Panc1 (cell line): ENCODE results near the gene GLB1L. TPM values are rescaled to one million over a fixed set of nuclear protein-coding genes. Genes with fewer than 3 reads are reported as not detected.

ENCODE experiments used
- ATAC-seq: fragments of 200-7000 bp; cut with Tn5 transposase; 2 replicates; pipeline ENCODE4 v1.9.1; 2020; ENCODE audit warnings: mild to moderate bottlenecking, moderate library complexity
- BruUV-seq: library from RNA; stranded (reverse); fragments of 400-500 nt; replicated peaks from 2 replicates; lab custom pipeline; 2021; lab: Mats Ljungman, UMichigan
- CTCF ChIA-PET: fragments of 300-600 bp; sonication (Branson Sonifier 250); formaldehyde crosslinking; loops from one replicate; lab custom pipeline; 2022; ENCODE audit warnings: antibody characterized with exemption; lab: Charles Lee
- POLR2A ChIA-PET: fragments of 300-600 bp; sonication (Branson Sonifier 250); formaldehyde crosslinking; loops from one replicate; lab custom pipeline; 2022; ENCODE audit warnings: antibody characterized with exemption; lab: Charles Lee
- DNase-seq: peaks from one replicate; pipeline ENCODE4 v3.0.0-alpha.2; 2010; ENCODE audit warnings: low read depth, low spot score
- H3K27ac ChIP-seq: 2 replicates; pipeline ENCODE4 v1.5.1; 2011; ENCODE audit warnings: mild to moderate bottlenecking, low read length, inconsistent platforms
- H3K27me3 ChIP-seq: fragments of 200-500 bp; sonication (Bioruptor generic); 2 replicates; pipeline ENCODE4 v1.6.0; 2014; ENCODE audit warnings: low read length, inconsistent platforms; ENCODE audit not compliant: control insufficient read depth, insufficient read depth
- H3K36me3 ChIP-seq: fragments of 200-500 bp; sonication (Bioruptor generic); 2 replicates; pipeline ENCODE4 v1.5.1; 2014; ENCODE audit warnings: inconsistent platforms, mild to moderate bottlenecking, low read length, moderate library complexity; ENCODE audit not compliant: control insufficient read depth, insufficient read depth
- H3K4me1 ChIP-seq: 2 replicates; pipeline ENCODE4 v1.5.1; 2011; ENCODE audit warnings: inconsistent platforms, mild to moderate bottlenecking, low read length, moderate library complexity; ENCODE audit not compliant: control insufficient read depth, insufficient read depth
- H3K4me3 ChIP-seq, 2 experiments: 2 replicates each; pipeline ENCODE4 v1.5.1; 2011 to 2012; ENCODE audit warnings: low read depth in 2 of 2, low read length in 2 of 2, mild to moderate bottlenecking in 2 of 2, inconsistent platforms in 1 of 2, moderate library complexity in 1 of 2
- H3K9me3 ChIP-seq: fragments of 200-500 bp; sonication (Bioruptor generic); 2 replicates; pipeline ENCODE4 v1.5.1; 2014; ENCODE audit warnings: low read depth, mild to moderate bottlenecking, inconsistent platforms, low read length, moderate library complexity; ENCODE audit not compliant: control insufficient read depth, insufficient read depth
- POLR2AphosphoS5 ChIP-seq: IDR thresholded peaks from 2 replicates; pipeline ENCODE4 v1.6.1; 2012; ENCODE audit warnings: mild to moderate bottlenecking, low read depth, low read length, moderate library complexity
- SIN3A ChIP-seq: IDR thresholded peaks from 2 replicates; pipeline ENCODE4 v1.6.1; 2012; ENCODE audit warnings: low read depth, mild to moderate bottlenecking, low read length, moderate library complexity, borderline replicate concordance; ENCODE audit not compliant: insufficient read depth
- TCF7L2 ChIP-seq: IDR thresholded peaks from 2 replicates; pipeline ENCODE4 v1.6.1; 2011; ENCODE audit warnings: mild to moderate bottlenecking, low read depth, low read length, inconsistent platforms
- in situ Hi-C: cut with HindIII; loops from 2 replicates; pipeline ENCODE4 v1.10.0; 2016; ENCODE audit warnings: low sequenced_read_pairs, low pct_unique_long_range_greater_than_20kb
- intact Hi-C: fragments of 100-400 bp; cut with micrococcal nuclease; formaldehyde crosslinking; loops from one replicate; pipeline ENCODE4 v1.10.0; 2022; ENCODE audit not compliant: unreplicated experiment
- total RNA-seq: library from RNA; stranded (reverse); gene quantifications from one replicate; pipeline ENCODE4 v1.2.1, GENCODE V29; 2021; ENCODE audit not compliant: unreplicated experiment
- TF ChIP-seq, protein P1 (sequence below): fragments of 450-650 bp; IDR thresholded peaks from 2 replicates; pipeline ENCODE4 v1.5.1; 2017; ENCODE audit warnings: mild to moderate bottlenecking
- TF ChIP-seq, protein P2 (sequence below), 2 experiments: IDR thresholded peaks; 2 replicates each; pipeline ENCODE4 v1.6.1; 2011 to 2012; ENCODE audit warnings: low read depth in 2 of 2, control low read depth in 1 of 2, low read length in 1 of 2, mild to moderate bottlenecking in 1 of 2, moderate library complexity in 1 of 2; ENCODE audit not compliant: insufficient read depth in 1 of 2

The GLB1L gene
- total RNA-seq, 1 experiment from 2014 or later, result 8.1 TPM

DNA sequence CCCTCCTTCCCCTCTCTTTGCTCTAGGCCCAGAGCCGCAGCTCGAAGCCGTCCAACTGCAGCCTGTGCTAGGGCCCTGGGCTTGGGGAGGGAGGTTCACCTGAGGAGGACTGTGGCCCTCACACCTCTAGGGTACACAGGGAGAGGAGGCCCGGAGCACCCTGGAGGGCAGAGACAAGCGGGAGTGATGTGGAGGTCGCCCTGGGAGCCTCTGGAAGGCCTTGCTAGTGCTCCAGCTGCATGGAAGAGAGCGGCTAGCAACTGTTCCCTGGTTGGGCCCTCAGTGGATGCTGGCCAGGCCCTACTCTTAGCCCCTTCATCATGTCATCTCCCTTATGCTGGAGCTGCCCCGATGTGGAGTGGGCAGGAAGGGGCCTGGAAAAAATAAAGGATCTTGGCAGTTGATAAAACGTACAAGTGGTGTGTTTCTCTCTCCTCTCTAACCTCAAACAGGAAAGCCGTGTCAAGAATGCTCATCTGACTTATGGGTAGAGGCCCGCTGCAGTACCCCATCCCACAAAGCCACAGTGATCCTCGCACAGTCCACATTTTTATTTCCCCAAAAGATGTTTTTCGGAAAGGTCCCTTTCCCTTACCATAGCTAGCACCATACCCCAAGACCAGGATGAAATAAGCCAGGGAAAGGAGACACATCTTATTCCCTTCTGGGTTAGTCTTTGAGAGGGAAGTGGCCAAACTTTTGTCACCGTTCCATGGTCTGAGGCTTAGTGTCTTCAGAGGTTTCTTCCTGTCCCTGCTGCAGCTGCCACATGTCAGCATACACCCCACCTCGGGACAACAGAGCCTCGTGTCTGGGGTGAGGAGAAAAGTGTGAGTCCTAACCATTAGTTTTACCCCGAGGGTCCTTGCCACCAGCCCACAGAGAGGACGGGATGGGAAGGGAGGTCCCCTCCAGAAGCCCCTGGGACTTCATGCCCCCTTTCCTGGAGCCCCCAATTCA, 35.7 kb downstream of the GLB1L start:
- no peak for ATAC-seq
- no peak overlapping the region for H3K27ac ChIP-seq
- BruUV-seq, result no TSS peak
- H3K27me3 ChIP-seq, result no peaks in the 10 kb centered on the region
- TF ChIP-seq POLR2AphosphoS5, result no peak; the same call in 1 of the 2 replicates
- TF ChIP-seq, protein P1, sequence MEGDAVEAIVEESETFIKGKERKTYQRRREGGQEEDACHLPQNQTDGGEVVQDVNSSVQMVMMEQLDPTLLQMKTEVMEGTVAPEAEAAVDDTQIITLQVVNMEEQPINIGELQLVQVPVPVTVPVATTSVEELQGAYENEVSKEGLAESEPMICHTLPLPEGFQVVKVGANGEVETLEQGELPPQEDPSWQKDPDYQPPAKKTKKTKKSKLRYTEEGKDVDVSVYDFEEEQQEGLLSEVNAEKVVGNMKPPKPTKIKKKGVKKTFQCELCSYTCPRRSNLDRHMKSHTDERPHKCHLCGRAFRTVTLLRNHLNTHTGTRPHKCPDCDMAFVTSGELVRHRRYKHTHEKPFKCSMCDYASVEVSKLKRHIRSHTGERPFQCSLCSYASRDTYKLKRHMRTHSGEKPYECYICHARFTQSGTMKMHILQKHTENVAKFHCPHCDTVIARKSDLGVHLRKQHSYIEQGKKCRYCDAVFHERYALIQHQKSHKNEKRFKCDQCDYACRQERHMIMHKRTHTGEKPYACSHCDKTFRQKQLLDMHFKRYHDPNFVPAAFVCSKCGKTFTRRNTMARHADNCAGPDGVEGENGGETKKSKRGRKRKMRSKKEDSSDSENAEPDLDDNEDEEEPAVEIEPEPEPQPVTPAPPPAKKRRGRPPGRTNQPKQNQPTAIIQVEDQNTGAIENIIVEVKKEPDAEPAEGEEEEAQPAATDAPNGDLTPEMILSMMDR, result no peak
- intact Hi-C loops, result loop anchor here (10.0 kb wide), 1 partner anchor 45 kb away; the partner anchor contains the start of gene NHEJ1
- in situ Hi-C loops, result no loop called here
- H3K4me3 ChIP-seq, result no peak overlapping the region
- H3K4me1 ChIP-seq, result peaks cover 16% of the 10 kb centered on the region
- no peaks in the 10 kb centered on the region for H3K9me3 ChIP-seq
- no peak for DNase-seq
- H3K36me3 ChIP-seq, result 0 out of 2 replicates have a peak, but pooled peaks cover 2% of the 10 kb centered on the region
- ChIA-PET POLR2A (interaction anchor here (0.6 kb wide), 1 partner anchor 51 kb away, joined by 3 read pairs; no protein-coding TSS in a partner anchor), CTCF (no interaction called here)

DNA sequence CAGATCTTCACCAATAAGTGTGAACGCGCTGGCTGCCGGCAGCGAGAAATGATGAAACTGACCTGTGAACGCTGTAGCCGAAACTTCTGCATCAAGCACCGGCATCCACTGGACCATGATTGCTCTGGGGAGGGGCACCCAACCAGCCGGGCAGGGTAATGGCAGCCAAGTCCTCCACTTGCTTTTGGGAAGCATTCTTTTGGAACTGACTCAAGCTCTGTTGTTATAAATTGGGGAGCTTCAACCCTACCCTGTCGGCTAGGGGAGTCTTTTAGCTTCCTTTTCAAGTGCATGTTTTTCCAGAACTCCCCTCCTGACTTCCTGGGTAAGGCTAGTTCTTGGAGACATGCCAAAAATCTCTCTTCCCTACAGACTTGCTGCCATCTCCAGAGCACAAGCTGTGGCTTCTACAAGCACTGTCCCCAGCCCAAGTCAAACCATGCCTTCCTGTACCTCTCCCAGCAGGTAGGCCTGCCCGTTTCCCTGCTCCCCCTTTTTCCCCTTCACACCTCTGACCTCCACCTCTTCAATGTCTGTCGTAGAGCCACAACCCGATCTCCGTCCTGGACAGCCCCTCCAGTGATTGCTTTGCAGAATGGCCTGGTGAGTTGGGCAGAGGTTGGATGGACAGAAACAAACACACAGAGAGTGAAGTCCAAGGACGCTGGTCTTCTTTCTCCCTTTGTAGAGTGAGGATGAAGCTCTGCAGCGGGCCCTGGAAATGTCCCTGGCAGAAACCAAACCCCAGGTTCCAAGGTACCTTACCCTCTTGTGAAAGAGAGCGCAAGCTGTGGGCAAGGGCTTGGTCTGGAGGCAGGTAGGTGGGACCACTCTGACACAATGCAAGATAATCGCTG, 37.1 kb downstream of the GLB1L start:
- ChIA-PET POLR2A (no interaction called here), CTCF (no interaction called here)
- Histone ChIP-seq H3K36me3 (0 out of 2 replicates have a peak, but pooled peaks cover 2% of the 10 kb centered on the region), H3K4me1 (peaks cover 16% of the 10 kb centered on the region), H3K4me3 (peak overlapping the region; percentile 55 to 93), H3K9me3 (no peaks in the 10 kb centered on the region), H3K27ac (peak overlapping the region; percentile 84), H3K27me3 (no peaks in the 10 kb centered on the region)
- ATAC-seq, result no peak
- in situ Hi-C loops (no loop called here), intact Hi-C loops (no loop called here)
- TF ChIP-seq TCF7L2 (no peak), SIN3A (no peak), POLR2AphosphoS5 (no peak)
- TF ChIP-seq, protein P2, sequence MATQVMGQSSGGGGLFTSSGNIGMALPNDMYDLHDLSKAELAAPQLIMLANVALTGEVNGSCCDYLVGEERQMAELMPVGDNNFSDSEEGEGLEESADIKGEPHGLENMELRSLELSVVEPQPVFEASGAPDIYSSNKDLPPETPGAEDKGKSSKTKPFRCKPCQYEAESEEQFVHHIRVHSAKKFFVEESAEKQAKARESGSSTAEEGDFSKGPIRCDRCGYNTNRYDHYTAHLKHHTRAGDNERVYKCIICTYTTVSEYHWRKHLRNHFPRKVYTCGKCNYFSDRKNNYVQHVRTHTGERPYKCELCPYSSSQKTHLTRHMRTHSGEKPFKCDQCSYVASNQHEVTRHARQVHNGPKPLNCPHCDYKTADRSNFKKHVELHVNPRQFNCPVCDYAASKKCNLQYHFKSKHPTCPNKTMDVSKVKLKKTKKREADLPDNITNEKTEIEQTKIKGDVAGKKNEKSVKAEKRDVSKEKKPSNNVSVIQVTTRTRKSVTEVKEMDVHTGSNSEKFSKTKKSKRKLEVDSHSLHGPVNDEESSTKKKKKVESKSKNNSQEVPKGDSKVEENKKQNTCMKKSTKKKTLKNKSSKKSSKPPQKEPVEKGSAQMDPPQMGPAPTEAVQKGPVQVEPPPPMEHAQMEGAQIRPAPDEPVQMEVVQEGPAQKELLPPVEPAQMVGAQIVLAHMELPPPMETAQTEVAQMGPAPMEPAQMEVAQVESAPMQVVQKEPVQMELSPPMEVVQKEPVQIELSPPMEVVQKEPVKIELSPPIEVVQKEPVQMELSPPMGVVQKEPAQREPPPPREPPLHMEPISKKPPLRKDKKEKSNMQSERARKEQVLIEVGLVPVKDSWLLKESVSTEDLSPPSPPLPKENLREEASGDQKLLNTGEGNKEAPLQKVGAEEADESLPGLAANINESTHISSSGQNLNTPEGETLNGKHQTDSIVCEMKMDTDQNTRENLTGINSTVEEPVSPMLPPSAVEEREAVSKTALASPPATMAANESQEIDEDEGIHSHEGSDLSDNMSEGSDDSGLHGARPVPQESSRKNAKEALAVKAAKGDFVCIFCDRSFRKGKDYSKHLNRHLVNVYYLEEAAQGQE (IDR thresholded peaks at IDR 0.05; ENCODE audit: insufficient read depth in 1 of 2, low read depth in 2 of 2, low read length in 1 of 2), result no peak
- TF ChIP-seq, protein P1, result no peak
- no TSS peak for BruUV-seq
- DNase-seq, result no peak
